ENCODE measurements around the gene HSPA12A.

The HSPA12A gene

GRCh38 chr10:116707981-116708380 is 34.4 kb downstream of the HSPA12A start:
- Mint-ChIP-seq H3K4me1 (no peaks in the 10 kb centered on the region), H3K27me3 (peaks cover 64% of the 10 kb centered on the region), H3K27ac (no peak overlapping the region), H3K4me3 (no peak overlapping the region), H3K36me3 (no peaks in the 10 kb centered on the region), H3K9me3 (no peaks in the 10 kb centered on the region)
- no peak for DNase-seq
- CTCF ChIA-PET: no interaction called here

GRCh38 chr10:116706281-116706680 is 36.1 kb downstream of the HSPA12A start:
- no peak for DNase-seq
- H3K36me3 Mint-ChIP-seq: no peaks in the 10 kb centered on the region
- H3K9me3 Mint-ChIP-seq: no peaks in the 10 kb centered on the region
- H3K4me3 Mint-ChIP-seq: no peak overlapping the region
- no peak overlapping the region for H3K27ac Mint-ChIP-seq
- no peaks in the 10 kb centered on the region for H3K4me1 Mint-ChIP-seq
- H3K27me3 Mint-ChIP-seq: peaks cover 71% of the 10 kb centered on the region
- CTCF ChIA-PET: no interaction called here

- no peaks in the 10 kb centered on the region for H3K9me3 Mint-ChIP-seq
- CTCF ChIA-PET: no interaction called here
- no peak overlapping the region for H3K4me3 Mint-ChIP-seq
- no peak for DNase-seq
- H3K27ac Mint-ChIP-seq: no peak overlapping the region
- no peaks in the 10 kb centered on the region for H3K36me3 Mint-ChIP-seq
- H3K27me3 Mint-ChIP-seq: peaks cover 70% of the 10 kb centered on the region
- no peaks in the 10 kb centered on the region for H3K4me1 Mint-ChIP-seq
Observed at GRCh38 chr10:116705498-116705897, 36.9 kb downstream of the HSPA12A start.

DNA sequence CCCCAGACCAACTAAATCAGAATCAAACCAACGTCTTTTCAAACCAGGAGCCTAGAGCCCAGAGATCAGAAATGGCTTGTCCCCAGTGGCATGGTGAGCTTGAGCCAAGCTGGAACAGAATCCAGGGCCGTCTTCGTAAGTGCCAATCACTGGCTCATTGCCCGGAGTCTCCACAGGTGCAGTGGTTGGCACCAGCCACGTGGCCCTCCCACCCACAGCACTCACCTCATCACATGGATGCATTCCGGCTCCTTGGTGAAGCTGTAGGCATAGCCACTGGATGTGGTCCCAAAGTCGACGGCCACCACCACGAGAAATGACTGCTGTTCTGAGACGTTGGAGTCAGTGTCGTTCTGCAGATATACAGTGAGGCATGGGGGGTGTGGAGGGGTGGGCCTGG is 37.4 kb downstream of the HSPA12A start:
- Mint-ChIP-seq H3K27me3 (peaks cover 64% of the 10 kb centered on the region), H3K4me1 (no peaks in the 10 kb centered on the region), H3K36me3 (no peaks in the 10 kb centered on the region), H3K9me3 (no peaks in the 10 kb centered on the region), H3K4me3 (no peak overlapping the region), H3K27ac (no peak overlapping the region)
- DNase-seq: no peak
- CTCF ChIA-PET: no interaction called here

- no peaks in the 10 kb centered on the region for H3K9me3 Mint-ChIP-seq
- H3K36me3 Mint-ChIP-seq: no peaks in the 10 kb centered on the region
- CTCF ChIA-PET: interaction anchor here (0.7 to 1.1 kb wide), 2 partner anchors 63 to 86 kb away, joined by 4 read pairs; no protein-coding TSS in a partner anchor
- no peaks in the 10 kb centered on the region for H3K4me1 Mint-ChIP-seq
- no peak overlapping the region for H3K4me3 Mint-ChIP-seq
- DNase-seq: no peak
- H3K27me3 Mint-ChIP-seq: peaks cover 59% of the 10 kb centered on the region
- no peak overlapping the region for H3K27ac Mint-ChIP-seq
Observed at GRCh38 chr10:116702165-116702564, 40.2 kb downstream of the HSPA12A start.

DNA sequence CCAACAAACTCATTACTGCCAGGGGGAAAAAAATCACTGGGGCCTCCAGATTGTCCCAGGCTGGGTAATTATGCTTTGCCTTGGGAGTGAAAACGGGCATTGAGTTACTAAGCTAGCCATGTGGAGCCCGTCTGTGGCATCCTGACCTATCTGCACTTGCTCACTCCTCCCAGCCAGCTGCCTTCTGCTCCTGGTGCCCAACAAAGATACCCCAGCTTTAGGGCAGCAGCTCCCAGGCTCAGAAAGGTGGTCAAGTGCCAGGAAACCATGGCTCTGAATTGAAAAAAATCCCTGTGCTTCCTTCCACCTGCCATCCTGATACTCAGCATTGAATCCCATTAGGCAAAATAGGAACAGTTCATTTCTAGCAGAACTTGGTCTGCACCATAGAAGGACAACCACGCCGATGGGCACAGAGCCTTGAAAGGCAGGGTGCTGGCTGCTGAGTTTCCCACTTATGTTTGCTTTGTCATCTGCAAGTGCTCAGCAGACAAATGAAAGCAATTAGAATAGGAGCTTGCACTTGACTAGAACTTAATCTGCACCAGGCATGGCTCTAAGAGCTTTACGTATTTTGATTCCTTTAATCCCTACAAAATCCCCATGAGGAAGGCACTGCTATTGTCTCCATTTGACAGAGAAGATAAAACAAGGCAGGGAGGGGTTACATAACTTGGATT is 42.8 kb downstream of the HSPA12A start:
- Mint-ChIP-seq H3K9me3 (no peaks in the 10 kb centered on the region), H3K36me3 (no peaks in the 10 kb centered on the region), H3K4me3 (no peak overlapping the region), H3K27me3 (peaks cover 54% of the 10 kb centered on the region), H3K27ac (no peak overlapping the region), H3K4me1 (no peaks in the 10 kb centered on the region)
- CTCF ChIA-PET: no interaction called here
- DNase-seq: no peak

- Mint-ChIP-seq H3K4me1 (no peaks in the 10 kb centered on the region), H3K36me3 (no peaks in the 10 kb centered on the region), H3K27me3 (peaks cover 58% of the 10 kb centered on the region), H3K27ac (no peak overlapping the region), H3K4me3 (no peak overlapping the region), H3K9me3 (no peaks in the 10 kb centered on the region)
- DNase-seq: no peak
- CTCF ChIA-PET: no interaction called here
Observed at GRCh38 chr10:116699049-116699448, 43.3 kb downstream of the HSPA12A start.

DNA sequence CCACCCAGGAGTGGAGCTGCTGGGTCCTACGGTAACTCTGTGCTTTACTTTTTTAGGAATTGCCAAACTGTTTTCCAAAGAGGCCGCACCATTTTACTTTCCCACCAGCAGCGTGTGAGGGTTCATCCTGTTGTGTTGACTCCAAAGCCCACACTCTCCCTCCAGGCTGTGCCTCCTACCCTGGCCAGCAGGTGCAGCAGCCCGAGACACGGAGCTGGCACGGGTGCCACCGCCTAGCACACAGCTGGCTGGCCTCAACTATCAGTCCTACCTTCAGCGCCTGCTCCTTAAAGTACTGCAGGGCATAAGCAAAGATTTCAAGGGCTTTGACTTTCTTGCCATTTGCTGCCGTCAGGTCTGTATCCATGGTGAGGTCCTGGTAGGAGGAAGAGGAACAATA is 44.0 kb downstream of the HSPA12A start:
- Mint-ChIP-seq H3K36me3 (no peaks in the 10 kb centered on the region), H3K27ac (no peak overlapping the region), H3K4me3 (no peak overlapping the region), H3K4me1 (no peaks in the 10 kb centered on the region), H3K27me3 (peaks cover 58% of the 10 kb centered on the region), H3K9me3 (no peaks in the 10 kb centered on the region)
- CTCF ChIA-PET: no interaction called here
- no peak for DNase-seq

DNA sequence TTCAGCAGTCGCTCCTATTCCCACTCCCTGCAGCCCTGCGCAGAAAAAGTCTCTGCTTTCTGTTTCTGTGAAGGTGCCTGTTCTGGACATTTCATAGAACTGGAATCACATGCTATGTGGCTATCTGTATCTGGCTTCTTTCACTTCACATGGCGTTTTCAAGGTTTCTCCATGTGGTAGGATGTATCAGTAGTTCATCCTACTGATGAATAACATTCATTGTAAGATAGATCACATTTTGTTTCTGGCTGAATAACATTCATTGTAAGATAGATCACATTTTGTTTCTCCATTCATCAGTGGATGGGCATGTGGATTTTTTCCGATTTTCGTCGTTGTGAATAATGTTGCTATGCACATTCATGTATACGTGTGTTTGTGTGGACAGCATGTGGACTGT is 44.5 kb downstream of the HSPA12A start:
- H3K27ac Mint-ChIP-seq: no peak overlapping the region
- H3K9me3 Mint-ChIP-seq: no peaks in the 10 kb centered on the region
- DNase-seq: no peak
- H3K36me3 Mint-ChIP-seq: no peaks in the 10 kb centered on the region
- no peak overlapping the region for H3K4me3 Mint-ChIP-seq
- H3K4me1 Mint-ChIP-seq: no peaks in the 10 kb centered on the region
- peaks cover 54% of the 10 kb centered on the region for H3K27me3 Mint-ChIP-seq
- CTCF ChIA-PET: no interaction called here

DNA sequence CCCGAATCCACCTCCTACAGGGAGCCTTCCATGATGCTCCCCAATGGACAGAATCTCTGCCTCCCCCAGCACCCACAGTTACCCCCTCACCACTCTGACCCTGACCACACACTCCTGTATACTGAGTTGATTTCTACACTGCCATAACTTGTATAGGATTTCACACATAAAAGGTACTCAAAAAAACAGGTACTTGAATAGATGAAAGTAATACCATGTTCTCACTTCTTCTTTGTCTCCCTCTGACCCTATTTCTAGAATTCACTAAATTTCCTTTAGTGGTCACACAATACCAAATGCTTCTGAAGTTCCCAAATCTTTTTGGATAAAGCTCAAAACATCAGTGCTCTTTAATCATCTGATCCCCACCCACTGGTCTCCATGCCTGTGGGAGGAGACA is 45.4 kb downstream of the HSPA12A start:
- no peak for DNase-seq
- no peaks in the 10 kb centered on the region for H3K4me1 Mint-ChIP-seq
- no peaks in the 10 kb centered on the region for H3K36me3 Mint-ChIP-seq
- no peak overlapping the region for H3K4me3 Mint-ChIP-seq
- CTCF ChIA-PET: no interaction called here
- H3K27me3 Mint-ChIP-seq: peaks cover 53% of the 10 kb centered on the region
- H3K27ac Mint-ChIP-seq: no peak overlapping the region
- no peaks in the 10 kb centered on the region for H3K9me3 Mint-ChIP-seq

- H3K36me3 Mint-ChIP-seq: no peaks in the 10 kb centered on the region
- no peak for DNase-seq
- no peak overlapping the region for H3K4me3 Mint-ChIP-seq
- H3K27me3 Mint-ChIP-seq: peaks cover 58% of the 10 kb centered on the region
- CTCF ChIA-PET: no interaction called here
- H3K4me1 Mint-ChIP-seq: no peaks in the 10 kb centered on the region
- H3K9me3 Mint-ChIP-seq: no peaks in the 10 kb centered on the region
- H3K27ac Mint-ChIP-seq: no peak overlapping the region
Observed at GRCh38 chr10:116694927-116695268, 47.5 kb downstream of the HSPA12A start.

- CTCF ChIA-PET: no interaction called here
- H3K27me3 Mint-ChIP-seq: peaks cover 58% of the 10 kb centered on the region
- H3K9me3 Mint-ChIP-seq: no peaks in the 10 kb centered on the region
- peak overlapping the region; percentile 55 for H3K27ac Mint-ChIP-seq
- no peak overlapping the region for H3K4me3 Mint-ChIP-seq
- H3K36me3 Mint-ChIP-seq: no peaks in the 10 kb centered on the region
- no peaks in the 10 kb centered on the region for H3K4me1 Mint-ChIP-seq
- no peak for DNase-seq
Observed at GRCh38 chr10:116694243-116694926, 48.0 kb downstream of the HSPA12A start.

GRCh38 chr10:116692225-116692624 is 50.1 kb downstream of the HSPA12A start:
- Mint-ChIP-seq H3K4me3 (no peak overlapping the region), H3K9me3 (no peaks in the 10 kb centered on the region), H3K27me3 (peaks cover 66% of the 10 kb centered on the region), H3K4me1 (no peaks in the 10 kb centered on the region), H3K36me3 (no peaks in the 10 kb centered on the region), H3K27ac (no peak overlapping the region)
- CTCF ChIA-PET: interaction anchor here (1.1 to 1.4 kb wide), 2 partner anchors 73 to 96 kb away, joined by 4 to 5 read pairs; no protein-coding TSS in a partner anchor
- DNase-seq: no peak

GRCh38 chr10:116691635-116692034 is 50.7 kb downstream of the HSPA12A start:
- Mint-ChIP-seq H3K9me3 (no peaks in the 10 kb centered on the region), H3K4me1 (no peaks in the 10 kb centered on the region), H3K27ac (no peak overlapping the region), H3K36me3 (no peaks in the 10 kb centered on the region), H3K27me3 (peaks cover 68% of the 10 kb centered on the region), H3K4me3 (no peak overlapping the region)
- CTCF ChIA-PET: interaction anchor here (1.4 kb wide), 1 partner anchor 96 kb away, joined by 5 read pairs; no protein-coding TSS in a partner anchor
- no peak for DNase-seq

All from activated naive CD4-positive, alpha-beta T cell treated with anti-CD3 and anti-CD28 coated beads, Interleukin-2, amount 10 ng/mL, durations not matched to agents 7 days and 5 days (primary cell).